ENCODE measurements around the gene SLC16A12.
A peak's percentile ranks its signal among the peaks of the same experiment; 100 is the strongest.

SLC16A12 gene, protein sequence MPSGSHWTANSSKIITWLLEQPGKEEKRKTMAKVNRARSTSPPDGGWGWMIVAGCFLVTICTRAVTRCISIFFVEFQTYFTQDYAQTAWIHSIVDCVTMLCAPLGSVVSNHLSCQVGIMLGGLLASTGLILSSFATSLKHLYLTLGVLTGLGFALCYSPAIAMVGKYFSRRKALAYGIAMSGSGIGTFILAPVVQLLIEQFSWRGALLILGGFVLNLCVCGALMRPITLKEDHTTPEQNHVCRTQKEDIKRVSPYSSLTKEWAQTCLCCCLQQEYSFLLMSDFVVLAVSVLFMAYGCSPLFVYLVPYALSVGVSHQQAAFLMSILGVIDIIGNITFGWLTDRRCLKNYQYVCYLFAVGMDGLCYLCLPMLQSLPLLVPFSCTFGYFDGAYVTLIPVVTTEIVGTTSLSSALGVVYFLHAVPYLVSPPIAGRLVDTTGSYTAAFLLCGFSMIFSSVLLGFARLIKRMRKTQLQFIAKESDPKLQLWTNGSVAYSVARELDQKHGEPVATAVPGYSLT

DNA sequence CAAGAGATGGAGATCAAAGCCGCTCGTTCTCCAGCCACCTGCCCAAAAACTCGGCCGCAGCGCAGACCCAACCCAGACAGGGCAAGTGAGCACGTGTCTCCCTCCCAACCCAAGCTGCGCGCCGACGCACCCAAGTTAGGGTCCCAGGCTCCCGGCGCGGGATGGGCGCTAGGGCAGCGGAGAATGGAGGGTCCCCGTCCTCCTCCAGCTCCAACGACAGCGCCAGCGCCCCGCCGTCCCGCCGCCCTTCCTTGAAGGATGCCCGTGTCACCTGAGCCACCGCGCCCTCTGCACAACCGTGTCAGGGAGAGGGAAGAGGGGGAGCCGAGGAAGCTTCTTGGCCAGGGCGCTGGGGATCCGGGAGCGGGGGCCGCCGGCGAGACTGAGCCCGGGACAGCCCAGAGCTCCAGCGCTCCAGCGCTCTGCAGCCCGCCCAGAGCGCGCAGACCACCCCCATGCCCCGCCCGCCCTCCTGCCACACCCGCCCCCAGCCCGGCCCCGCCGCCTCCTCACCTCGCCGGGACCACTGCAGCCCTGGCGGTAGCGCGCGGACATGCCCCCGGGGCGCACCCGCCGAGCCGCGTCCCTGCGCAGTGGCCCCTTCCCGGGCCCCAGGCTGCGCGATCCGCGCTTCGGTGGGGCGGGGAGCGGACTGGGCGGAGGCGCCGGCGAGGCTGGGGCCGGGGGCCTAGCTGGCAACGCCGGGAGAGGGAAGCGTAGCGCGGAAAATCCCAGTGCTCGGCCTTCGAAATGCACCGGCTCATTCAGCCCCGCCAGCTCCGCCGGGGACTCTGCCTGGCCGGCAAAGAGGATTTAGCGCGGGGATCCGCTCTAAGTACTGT lies at the start of gene SLC16A12:
SLC16A12 (minus strand) TSS at position 424 of the 842 bp plus-strand sequence. CDS start 73,016 bp downstream, outside the sequence.
- no peak for DNase-seq

DNA sequence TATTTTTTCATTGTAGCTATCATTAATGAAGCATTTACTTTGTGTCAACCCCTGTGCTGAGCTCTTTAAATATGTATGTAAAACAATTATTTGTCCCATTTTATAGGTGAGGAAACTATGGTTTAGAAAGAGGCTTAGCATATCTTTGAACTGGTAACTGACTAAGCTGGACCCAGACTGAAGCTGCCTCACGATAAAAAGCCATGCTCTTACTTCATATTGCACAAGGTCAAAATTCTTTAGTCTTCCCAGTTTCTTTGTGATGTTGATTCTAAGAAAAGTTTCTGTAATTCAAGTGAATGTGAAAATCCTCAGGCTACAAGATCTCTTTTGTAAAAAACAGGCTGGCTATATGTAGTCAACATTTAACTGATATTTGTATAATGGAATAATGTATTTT lies 46.6 kb upstream of the SLC16A12 start:
- DNase-seq, result no peak

DNA sequence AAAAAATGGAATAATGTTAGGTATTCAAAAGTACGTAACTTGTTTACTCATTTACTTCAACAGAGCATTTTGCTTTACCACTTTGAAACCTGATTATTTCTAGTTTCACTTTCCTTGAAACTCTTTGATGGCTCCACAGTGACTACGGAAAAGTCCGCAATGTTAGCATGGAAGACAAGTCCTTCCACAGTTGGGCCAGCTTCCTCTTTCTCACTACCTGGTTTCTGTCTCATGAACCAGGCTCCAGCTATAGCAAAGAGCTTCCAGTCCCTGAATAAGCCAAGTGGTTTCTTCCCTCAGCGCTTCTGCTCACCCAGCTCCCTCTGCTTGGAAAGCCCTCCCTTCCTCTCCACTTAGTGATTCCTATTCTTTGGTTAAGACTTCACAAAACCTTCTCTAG lies 44.8 kb upstream of the SLC16A12 start:
- DNase-seq, result no peak

DNA sequence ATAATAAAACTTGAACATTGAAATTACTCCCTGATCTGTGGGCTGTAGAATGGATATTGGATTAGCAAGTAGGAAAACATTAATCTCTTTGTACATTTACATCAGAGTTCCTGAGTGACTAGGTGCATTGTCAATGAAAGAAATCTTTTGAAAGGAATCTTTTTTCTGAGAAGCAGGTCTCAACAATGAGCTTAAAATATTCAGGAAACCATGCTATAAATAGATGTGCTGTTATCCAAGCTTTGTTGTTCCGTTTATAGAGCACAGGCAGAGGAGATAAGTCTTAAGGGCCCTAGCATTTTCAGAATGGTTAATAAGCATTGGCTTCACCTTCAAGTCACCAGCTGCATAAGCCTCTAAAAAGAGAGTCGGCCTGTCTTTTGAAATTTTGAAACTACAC lies 41.3 kb upstream of the SLC16A12 start:
- DNase-seq, result no peak

DNA sequence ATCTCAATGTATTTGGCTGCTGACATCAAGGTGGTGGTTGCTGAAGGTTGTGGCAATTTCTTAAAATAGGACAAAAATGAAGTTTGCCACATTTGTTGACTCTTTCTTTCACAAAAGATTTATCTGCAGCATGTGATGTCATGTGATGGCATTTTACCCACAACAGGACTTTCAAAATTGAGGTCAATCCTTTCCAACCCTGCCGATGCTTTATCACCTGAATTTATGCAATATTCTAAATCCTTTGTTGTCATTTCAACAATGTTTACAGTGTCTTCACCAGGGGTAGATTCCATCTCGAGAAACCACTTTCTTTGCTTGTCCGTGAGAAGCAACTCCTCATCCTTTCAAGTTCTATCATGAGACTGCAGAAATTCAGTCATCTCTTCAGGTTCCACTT lies 40.6 kb upstream of the SLC16A12 start:
- DNase-seq, result no peak

DNA sequence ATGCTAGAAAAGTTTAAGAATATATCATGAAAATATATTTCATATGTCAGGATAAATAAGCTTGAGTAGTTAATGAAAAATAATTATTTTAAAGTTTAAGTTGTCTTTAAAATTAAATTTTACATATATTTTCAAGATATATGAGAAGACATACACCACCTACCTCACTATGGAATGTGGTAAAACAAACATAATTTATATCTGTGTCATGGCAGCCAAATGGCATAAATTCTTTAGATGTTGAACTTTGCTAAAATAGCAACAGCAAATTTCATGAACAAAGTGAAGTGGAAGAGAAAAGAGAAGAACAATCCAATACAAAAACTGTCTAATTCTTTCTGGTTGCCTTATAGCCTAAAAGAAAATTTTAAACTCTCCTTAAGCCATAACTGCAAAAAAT lies 39.6 kb upstream of the SLC16A12 start:
- DNase-seq, result no peak

DNA sequence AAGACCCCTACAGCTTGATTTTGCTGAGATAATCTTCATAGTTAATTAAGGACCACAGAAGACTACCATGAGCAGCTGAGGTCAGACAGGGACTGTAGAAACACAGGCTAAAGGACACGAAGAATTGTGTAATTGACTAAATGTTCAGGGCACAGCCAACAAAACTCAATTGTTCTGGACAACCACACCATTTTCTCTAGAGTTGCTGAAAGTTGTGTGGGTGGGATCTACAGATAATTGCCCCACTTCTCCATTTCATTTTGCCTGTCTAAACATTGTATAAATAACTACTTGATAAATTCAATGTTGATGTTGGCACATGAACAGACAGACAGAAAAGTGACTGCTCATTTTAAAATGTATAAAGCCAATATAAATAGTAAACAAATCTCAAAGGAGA lies 39.0 kb upstream of the SLC16A12 start:
- DNase-seq, result no peak

DNA sequence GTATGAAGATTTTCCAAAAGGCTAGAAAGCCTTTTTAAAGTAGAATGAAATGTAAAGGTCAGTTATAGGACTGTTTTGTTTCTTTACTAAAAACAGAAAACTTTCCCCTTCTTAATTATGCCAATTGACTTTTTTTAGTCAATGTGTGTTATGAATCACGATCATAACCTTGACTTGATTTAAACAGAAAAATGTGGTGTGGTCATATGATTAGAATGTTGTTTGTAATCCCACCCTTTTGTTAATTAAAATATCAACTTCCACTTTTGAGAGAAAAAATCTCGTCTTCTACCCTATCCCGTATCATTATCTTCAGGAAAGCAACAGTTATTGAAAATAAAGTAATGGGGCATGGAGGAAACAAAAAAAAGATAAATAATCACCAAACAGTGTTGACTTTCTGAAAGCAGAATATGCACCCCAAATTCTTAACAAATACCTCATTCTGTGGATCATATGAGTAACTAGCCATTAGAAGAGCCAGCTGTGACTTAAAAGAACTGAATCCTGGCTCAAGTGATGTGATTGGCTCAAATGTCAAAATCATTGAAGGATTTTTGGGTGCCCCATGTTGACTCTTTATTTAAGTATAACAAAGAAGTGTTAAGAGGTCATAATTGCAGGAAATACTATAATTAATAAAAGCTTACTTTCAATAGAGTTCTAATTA lies 32.3 kb upstream of the SLC16A12 start:
- DNase-seq, result no peak

DNA sequence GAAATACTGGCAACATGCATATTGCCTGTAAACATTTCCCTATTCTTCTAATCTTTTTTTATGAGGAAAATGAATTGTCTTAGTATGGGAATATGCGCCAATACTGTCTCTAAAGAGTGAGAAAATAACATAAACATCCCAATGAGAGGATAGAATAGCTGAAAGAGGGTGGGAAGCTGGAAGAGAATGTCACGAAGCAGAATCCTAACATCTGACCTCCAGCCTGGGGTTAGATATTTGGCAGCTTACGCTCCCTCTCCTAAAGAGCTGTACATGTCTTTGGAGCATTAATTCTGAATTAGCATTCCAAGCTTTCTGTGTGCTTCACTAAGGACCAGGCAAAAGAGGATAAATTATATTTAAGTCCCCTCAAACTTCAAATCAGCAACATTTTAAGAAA lies 31.6 kb upstream of the SLC16A12 start:
- DNase-seq, result no peak

DNA sequence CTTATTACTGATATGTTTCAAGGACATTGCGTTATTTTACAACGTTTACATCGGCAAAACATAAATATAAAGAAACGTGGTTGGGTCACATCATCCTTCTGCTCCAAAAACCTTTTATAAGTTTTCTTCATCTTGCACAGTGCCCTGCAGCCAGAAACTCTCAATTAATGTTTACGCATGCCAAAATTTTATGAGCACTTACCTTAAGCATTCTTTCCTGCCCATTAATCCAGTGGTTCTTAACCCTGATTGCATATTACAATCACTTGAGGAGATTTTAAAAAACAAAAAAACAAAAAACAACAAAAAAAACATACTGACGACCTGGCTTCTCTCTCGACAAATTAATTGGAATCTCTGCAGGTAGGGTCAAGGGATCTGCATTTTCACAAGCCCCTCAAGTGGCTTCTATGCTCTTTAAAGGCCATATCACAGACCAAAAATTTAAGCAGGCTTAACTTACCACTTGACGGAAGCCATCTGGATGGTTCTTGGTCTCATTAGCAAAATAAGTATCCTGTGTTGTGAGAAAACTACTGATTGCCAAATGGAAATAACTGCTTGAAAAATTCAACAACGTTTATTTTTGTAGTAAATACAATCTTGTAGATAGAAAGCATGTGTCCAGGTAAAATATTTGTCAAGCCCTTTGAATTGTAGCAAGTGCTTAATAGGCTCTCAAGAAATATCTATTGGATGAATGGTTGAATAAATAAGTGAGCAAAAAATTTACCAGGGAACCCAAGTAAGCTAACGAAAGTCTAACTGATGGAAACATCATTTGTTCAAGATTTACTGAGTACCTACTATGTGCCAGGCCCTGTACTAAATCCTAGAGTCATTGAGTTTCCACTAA lies 30.9 kb upstream of the SLC16A12 start:
- no peak for DNase-seq

DNA sequence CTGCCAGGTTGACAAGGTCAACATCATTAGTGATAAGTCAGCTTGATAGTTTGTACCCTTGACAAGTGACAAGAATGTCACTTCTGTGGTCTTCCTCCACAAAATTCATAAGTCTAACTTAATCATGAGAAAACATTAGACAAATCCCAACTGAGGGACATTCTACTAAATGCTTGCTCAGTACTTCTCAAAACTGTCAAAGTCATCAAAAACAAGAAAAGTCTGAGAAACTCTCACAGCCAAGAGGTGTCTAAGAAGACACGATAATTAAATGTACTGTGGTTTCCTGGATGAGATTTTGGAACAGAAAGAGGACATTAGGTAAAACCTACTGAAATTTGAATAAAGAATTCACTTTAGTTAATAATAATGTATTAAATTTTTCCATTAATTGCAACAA lies 29.8 kb upstream of the SLC16A12 start:
- no peak for DNase-seq

DNA sequence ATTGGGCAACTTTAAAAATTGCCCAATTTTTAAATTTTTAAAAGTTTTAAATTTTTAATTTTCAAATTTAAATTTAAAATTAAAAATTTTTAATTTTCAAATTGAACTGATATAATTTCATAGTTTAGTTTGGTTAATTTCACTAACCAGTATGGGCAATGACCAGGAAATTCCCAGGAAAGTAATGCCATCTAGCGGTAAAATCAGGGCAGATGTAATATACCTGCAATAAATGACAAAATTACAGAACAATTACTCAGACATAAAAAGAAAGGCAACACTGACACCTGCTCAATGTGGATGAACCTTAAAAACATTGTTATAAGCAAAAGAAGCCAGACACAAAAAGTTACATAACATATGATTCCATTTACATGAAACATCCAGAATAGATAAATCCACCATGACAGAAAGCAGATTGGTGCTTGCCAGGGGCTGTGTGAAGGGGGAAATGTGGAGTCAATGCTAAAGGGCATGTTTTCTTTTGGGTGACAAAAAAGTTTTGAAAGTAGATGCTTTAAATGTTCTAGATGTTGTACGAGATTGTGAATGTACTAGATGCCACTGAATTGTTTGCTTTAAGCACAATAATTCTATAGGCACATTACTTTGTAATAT lies 28.6 kb upstream of the SLC16A12 start:
- peak; percentile 47 for DNase-seq

DNA sequence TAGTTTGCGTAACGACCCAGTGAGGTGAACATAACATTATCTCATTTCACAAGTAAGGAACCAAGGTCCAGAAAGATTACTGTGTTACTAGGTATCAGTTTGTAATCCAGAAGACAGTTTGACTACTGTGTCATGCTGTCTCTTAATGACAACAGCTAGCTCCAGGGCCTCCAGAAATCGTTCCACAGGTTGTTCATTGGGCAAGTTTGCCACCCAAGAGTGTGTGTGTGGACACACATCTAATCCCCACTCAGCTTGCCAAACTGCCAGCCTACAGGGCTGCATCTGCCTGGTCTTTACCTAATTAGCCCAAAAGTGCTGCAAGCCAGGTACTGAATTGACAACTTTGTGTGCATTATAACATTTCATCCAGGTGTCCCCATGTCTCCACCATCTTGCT lies 27.9 kb upstream of the SLC16A12 start:
- no peak for DNase-seq

DNA sequence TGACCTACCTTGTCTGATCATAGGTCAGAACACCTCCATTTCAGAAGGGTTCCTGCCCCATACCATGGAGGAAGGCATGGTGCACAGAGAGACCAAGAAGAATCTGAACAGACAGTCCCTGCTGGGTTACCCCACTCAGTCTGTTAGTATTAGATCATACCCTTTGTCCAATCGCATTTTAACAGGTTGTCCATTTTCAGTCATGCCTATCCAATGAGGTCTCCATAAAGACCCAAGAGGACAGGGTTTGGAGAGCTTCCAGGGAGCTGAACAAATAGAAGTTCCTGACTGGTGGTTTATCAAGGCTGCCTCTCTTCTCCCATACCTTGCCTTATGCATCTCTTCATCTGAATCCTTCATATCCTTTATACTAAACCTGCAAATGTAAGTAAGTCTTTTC lies 21.2 kb upstream of the SLC16A12 start:
- no peak for DNase-seq

DNA sequence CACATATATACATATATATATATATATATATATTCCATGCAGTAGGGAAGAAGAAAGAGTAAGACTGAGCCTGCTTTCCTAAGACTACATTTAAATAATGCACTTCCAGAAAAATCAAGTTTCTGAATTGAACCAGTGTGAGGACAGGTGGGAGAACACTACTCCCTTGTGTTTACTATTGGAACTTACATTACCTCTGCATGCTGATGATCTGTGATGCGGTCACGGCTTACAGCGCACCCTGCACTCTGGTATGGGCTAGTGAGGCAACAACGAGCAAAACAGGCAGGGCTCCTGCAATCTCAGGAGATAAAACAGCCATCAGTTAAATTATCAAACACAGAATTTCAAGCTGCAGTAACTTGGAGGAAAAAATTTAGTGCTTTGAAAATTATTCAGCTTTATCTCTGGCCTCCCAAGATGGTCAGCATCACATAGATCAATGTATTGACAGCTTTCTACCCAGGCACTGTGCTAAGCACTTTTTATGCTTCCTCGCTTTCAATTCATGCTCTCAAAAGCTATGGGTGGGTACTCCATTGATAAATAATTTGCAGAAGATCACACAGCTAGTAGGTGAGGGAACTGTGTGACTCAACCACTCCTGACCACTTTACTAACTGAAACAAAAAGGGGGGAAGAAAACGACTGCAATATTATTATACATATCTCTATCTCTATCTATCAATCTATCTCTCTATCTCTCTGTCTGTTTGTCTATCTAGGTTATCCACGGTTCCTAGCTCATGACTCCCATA lies 20.5 kb upstream of the SLC16A12 start:
- DNase-seq, result no peak

DNA sequence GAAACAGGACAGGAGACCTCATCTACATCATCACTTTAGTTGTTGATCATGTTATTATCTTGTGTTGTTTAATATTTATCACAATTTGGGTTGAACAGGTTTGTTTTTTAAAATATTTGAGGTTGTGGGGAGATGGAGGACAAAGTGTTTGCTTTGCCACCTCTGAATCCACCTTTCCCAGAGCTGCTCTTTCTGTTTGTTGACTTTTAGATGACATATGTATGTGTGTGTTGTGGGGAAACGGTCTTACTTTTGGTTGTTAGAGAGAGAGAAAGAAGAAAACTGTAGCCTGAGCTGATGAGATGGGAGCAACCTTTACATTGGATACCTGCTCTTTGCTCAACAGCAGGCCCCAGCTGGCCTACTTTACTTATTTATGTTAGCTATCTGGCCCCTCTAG lies 19.0 kb upstream of the SLC16A12 start:
- DNase-seq, result no peak

DNA sequence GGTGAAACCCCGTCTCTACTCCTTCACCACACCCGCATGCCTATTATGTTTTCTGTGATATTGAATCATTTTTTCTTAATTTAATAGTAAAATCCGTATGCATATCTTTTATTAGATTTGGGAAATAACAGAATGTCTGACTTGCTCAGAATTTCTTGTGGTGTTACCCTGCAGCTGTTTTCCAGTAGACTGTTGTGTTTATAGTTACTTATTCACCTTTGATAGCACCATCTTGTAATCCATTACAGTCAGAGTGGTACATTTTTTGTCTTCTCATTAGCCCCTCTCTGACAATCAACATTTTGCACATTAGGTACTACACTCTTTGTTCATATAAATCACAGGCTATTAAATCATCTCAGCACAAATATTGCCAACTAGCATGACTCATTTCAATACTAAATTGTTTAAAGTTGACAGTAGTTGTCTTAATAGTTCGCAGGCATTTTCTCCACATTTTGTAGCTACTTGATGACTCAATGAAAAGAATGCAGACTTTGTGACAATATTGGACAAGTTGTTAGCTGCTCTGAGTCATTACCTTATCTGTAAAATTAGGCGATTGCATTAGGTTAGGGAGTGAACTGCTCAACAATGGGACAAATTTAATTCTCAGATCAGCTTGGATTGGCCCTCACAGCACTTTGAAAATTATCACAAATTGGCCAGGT lies 17.8 kb upstream of the SLC16A12 start:
- no peak for DNase-seq

DNA sequence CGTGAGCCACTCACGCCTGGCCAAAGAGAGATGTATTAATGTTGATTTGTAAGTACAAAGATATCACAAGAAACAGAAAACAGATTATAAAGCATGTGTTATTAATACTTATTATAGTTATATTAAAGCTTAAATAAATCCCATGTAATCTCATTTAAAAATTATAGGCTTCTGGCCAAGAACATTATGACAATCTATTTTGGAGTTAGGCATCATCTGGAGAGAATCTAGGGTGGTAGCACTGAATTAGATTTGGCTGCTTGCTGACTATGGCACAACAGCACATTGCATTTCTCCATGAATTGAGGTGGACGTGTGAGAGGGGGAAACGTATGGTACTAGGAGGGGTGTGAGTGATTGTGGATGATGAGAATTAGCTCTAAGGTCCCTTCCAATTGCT lies 16.8 kb upstream of the SLC16A12 start:
- no peak for DNase-seq

DNA sequence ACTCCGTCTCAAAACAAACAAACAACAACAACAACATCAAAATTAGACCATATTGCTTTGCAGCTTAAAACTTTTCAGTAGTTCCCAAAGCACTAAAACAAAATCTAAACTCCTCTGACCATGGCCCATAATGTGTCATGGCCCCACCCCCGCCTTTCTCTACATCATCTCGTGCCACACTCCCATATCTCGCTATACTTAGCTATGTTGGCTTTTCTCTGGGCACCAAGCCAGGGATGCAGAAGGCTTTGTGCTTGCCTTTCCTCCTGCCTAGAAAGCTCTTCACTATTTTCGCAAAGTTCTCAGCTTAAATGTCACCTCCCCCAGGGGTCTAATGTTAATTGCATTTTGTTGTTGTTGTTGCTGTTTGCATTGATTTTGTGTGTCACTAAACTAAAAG lies 15.1 kb upstream of the SLC16A12 start:
- DNase-seq, result peak; percentile 89

DNA sequence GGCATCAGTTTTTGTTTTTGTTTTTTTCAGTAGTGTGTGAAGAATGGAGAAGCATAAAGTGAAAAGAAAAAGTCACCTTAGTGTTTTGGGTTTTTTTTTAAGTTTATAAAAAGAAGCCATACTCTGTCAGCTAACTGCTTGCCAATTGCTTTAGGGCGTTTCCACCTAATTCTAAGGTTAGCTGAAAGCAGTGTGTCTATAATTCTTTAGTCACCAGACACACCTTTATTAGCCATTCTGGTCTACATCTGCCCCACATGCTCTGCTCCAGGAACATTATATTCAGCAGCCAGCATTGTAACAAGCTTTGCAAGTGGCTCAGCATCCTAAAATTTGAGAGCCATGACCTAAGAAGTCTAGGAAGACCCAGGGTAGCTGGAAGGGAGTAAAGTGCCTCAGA lies 14.1 kb upstream of the SLC16A12 start:
- DNase-seq, result peak; percentile 14

DNA sequence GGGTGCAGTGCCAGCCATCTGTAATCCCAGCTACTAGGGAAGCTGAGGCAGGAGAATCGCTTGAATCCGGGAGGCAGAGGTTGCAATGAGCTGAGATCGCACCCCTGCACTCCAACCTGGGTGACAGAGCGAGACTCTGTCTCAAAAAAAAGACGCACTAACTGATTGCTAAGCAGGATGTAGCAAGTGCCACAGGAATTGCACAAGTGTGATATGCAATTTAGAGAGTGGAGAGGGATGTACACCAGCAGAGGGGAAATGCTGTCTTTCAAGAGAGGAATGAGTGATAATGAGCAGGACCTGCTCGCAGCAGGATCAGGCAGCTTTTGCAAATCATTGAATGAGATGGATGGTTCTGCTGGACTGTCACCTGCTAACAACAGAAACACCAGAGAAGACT lies 13.3 kb upstream of the SLC16A12 start:
- peak; percentile 50 for DNase-seq

All from NCI-H345 (cell line).